DMS 273 (cell line): ENCODE data around the gene DUSP2.
A peak's percentile ranks its signal among the peaks of the same experiment; 100 is the strongest.

Experiments used
- DNase-seq: peaks from one replicate; lab custom pipeline; 2025; ENCODE audit not compliant: unreplicated experiment; lab: John Stamatoyannopoulos, UW

DUSP2 gene

DNA sequence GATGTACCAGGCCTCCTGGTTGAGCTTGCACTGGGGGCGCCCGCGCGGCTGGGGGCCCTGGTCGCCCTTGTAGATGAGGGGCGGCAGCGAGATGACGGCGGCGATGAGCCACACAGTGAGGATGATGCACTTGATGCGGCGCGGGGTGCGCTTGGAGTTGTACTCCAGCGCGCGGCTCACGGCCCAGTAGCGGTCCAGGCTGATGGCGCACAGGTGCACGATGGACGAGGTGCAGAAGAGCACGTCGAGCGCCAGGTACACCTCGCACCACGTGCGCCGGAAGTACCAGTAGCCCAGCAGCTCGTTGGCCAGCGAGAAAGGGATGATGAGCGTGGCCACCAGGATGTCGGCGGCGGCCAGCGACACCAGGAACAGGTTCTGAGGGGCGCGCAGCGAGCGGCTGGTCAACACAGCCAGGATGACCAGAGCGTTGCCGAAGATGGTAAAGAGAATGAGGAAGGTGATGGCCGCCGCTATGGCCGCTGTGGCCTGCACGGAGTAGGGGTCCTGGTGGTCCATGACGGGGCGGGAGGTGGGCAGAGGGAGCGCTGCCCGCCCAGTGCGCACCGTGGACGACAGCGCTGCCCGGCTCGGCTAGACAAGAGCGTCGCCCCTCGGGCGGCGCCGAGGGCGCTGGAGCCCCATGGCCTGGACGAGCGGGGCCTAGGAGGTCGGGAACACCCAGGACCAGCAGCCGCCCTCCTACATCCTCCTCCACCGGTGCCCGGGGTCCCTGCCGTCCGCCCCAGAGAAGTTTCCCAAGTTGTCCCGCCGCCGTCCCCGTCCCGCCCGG lies 29.4 kb downstream of the DUSP2 start:
- no peak for DNase-seq

DNA sequence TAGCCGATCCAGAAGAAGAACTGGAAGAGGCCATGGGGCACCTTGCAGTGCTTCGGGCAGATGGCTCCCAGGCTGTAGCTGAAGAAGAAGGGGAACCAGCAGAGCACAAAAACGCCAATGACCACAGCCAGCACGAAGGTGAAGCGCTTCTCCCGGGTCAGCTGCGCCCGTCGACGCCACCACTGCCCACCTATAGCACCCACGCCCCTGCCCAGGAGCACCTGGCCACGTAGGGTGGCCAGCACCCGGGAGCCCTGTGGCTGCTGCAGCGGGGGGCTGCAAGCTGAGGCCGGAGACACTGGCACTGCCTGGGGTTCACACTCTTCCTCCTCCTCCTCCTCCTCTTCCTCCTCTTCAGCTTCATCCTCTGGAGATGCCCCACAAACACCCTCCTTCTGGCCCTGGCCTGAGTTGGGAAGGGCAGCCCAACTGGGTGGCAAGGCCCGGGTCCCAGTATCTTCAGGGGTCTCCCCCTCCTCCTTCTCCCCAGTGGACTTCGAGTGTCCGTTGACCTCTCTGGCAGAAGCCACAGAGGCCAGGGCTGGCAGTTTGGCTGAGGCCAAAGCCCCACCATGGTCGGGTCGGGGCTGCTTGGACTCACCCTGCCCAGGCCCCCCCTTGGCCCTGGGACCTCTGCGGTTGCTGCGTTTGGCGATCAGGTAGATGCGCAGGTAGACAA lies 30.2 kb downstream of the DUSP2 start:
- no peak for DNase-seq

DNA sequence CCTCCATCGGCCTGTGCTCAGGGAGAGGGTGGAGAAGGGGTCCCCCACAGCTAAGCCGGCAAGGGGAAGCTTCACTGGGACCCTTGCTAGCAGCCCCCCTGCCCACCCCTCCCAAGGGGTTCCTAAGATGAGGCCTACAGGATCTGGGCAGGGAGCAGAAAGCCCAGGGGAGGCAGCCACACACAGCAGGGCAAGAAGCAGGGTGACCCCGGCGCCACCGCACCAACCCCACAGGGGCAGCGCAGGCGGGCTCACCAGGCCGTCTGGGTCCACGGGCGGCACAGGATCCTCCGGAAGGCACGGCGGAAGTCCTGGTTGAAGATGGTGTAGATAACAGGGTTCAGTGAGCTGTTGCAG lies 30.7 kb downstream of the DUSP2 start:
- no peak for DNase-seq

DNA sequence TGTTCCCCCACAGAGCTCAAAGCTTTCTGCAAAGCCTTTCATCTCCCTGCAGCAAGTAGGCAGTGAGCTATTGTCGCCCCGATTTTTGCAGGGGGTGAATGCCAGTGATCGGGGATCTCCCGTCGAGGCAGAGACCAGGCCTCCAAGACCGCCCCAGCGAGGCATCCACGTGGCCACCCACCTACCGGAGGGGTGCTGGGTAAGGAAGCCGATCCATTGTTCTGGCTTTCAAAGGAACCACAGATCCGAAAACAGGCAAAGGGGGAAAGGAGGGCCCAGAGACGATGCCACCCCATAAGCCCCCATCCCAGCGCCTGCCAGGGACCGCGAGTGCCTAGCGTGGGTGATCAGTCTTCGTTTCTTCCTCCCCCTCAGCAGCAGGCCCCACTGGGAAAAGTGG lies 31.3 kb downstream of the DUSP2 start:
- DNase-seq, result no peak

DNA sequence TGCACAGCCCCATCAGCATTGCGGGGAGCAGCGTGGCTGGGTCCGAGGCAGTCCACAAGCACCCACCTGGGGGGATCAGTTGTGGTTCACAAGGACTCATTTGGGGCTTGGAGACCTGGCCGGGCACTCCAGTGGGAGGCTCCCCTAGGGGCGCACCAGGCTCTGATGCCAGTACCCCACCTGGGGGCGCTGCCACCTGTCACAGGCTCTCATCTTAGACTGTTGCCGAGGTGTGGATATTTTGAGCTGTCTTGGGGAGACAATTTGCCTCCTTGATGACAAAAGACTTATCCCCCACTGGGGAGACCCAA lies 31.9 kb downstream of the DUSP2 start:
- peak; percentile 33 for DNase-seq

DNA sequence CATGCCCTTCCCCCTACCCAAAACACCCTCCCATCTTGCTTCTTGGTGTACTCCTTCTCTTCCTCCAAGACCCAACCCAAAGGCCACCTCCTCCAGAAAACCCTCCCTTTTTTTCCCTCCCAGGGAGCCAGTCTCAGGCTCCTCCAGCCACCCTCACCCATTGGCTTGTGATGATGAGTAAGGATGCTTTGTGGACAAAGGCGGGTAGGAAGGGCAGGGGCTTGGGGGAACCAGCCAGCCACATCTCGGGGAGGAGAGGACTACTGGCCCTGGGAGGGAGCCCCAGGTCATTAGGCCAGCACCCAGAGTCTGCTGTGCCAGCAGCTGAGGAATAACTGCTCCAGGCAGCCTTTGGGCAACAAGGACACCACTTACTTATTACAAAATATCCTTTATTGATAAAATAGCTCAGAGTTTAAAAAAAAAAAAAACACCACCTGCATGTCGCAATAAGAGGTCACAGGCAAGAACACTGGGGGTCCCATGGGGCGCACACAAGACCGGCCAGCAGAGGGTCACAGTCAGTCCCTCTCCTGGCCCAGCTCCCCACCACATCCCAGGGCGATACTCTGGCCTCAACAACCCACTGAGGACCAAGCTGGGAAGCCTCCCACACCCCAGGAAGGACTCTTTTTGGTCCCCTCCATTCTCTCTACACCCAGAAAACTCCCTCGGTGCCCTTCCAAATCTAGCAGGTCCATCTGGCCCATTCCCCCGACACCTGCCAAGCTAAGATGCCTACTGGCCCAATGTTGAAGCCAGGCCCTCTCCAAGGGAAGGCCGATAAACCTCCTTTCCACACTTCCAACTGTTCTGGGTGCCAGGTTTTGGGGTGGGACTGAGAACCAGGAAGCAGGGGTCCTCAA lies 32.5 kb downstream of the DUSP2 start:
- DNase-seq, result no peak

DNA sequence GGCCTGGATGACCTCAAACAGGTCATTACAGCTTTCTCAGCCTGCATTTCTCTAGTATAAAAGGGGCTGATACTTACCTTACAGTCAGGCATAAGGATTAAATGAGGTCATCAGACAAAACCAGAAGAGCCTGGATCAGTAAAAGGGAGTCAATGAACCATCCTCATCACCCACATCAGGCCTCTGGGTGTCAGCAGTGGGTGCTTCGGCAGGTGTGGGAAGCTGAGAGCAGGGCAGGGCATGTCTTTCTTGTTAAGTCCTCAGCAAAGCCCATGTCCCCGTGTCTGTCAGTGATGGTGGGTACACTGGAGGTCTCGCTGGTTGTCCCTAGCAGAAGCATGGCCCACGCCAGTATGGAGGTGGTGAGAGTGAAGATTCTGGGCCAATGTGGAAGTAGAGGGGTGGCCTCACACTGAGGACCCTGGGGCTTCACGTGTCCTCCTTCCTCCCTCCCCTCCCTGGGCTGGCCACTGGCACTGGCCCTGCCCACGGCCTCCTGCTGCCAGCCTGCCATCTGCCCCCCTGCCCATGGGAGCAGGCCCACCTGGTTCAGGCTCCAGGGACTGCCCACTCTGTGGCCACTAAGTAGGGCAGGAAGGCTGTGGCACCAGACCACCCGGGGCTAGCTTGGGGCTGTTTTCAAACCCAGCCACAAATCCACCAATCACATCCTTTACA lies 33.3 kb downstream of the DUSP2 start:
- DNase-seq, result no peak

GRCh38 chr2:96111257-96111640 lies 34.0 kb downstream of the DUSP2 start:
- no peak for DNase-seq

- no peak for DNase-seq
Measured at GRCh38 chr2:96110621-96111256, 34.5 kb downstream of the DUSP2 start.

DNA sequence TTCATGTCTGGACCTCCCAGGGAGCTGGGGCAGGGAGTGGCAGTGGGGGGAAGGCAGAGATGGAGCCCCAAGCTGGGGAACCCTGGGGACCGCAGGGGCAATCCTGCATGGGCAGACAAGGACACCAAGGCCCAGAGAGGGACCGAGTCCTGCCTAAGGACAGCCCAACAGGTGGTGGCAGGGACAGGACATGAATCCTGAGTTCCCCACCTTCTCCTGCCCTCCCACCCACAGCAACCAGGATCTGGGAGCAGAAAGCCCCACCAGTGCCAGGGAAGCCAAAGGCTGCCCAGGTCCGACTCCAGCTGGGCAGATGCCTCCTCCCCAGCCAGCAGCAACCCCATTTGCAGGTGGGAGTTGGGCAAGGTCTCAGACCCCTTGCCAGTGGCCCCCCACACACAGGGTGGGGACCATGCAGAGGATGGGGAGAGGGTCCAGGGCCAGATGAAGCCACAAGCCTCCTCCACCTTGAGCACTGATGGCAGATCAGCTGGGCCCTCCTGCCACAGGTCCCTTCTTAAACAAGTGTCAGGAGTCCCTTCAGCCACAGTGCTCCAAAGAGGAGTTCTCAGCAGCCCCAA lies 35.2 kb downstream of the DUSP2 start:
- no peak for DNase-seq

GRCh38 chr2:96109361-96109680 lies 35.9 kb downstream of the DUSP2 start:
- DNase-seq, result no peak

DNA sequence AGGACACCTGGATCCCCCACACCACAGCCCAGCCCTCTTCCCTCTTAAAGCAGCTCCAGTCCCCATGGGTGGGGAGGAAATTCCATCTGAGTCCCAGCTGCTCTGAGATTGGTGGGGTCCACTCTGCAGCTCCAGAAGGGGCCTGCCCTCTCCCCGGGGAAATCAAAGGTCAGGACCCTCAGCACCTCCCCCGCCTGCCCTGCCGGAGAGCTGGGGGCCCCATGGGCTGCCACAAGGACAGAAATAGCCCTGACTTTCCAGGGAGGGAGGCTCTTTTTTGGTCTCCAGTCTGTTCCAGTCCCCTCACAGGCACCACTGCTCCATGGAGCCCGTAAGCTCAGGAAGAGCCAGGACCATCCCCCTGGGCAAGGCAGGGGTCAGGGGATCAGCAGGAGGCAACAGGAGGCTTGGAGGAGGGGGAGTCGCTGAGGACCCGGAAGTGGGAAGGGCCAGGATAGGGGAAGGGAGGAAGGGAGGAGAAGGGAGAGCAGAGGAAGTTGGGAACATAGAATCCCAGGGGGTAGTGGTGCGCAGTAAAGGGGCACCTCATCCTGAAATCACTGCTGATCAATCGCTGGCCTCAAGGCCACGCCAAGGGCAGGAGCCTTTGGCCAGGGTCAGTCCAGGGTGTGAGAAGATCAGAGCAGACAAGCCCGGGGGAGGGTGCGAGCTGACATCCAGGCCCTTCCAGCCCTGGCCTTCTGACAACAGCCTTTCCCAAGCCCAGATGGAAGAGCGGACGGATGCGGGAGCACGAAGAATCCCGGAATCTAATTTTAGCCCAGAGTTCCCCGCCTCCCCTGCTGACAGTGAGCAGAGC lies 36.5 kb downstream of the DUSP2 start:
- DNase-seq, result peak; percentile 61

DNA sequence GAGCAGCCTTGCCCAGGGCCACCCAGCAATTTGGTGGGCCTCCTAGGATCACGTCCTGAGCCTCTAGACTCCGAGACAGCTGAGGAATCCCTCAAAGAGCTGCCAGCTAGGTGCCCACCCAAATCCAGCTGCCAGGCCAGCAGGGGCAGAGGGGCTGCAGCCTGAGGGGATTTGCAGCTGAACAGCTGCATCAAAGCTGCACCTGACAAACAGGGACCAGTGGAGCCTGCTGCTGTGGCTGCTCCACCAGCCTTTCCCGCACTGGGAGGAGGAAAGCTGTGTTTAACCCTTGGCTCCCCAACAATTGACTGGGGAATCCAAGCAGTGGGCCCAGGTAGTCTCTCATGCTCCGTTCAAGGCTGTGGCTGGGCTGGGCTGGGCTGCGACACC lies 37.1 kb downstream of the DUSP2 start:
- peak; percentile 29 for DNase-seq

GRCh38 chr2:96107708-96108065 lies 37.6 kb downstream of the DUSP2 start:
- no peak for DNase-seq

DNA sequence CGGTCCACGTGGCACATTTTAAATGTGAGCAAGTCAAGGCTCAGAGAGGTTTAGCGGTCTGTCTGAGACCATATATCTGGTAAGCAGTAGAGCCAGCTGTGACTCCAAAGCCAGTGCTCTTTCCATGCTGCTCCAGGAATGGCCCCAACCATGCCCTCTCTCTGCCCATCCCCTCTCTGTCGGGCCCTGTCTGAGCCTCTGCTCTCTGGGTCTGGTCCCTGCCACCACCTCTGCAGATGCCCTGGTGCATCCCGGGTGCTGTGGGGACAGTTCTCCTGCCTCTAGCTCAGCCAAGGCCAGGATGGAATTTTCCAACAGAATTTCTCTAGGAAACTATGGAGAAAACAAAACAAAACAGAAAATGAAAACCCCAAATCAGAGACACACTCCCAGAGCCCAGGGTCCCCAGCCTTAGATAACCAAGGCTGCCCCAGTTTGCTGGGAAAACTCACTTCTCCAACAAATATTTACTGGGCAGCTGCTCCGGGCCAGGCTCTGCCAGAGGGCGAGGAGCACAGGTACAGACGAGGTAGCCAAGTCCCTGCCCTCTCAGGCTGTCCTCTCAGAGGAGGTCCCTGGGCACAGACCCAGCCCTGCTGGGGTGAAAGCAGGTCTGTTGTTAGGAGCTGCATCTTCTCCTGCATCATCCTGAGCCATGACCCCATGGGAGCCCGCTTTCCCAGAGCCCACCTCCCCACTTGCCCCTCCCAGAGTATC lies 38.1 kb downstream of the DUSP2 start:
- DNase-seq, result no peak

DNA sequence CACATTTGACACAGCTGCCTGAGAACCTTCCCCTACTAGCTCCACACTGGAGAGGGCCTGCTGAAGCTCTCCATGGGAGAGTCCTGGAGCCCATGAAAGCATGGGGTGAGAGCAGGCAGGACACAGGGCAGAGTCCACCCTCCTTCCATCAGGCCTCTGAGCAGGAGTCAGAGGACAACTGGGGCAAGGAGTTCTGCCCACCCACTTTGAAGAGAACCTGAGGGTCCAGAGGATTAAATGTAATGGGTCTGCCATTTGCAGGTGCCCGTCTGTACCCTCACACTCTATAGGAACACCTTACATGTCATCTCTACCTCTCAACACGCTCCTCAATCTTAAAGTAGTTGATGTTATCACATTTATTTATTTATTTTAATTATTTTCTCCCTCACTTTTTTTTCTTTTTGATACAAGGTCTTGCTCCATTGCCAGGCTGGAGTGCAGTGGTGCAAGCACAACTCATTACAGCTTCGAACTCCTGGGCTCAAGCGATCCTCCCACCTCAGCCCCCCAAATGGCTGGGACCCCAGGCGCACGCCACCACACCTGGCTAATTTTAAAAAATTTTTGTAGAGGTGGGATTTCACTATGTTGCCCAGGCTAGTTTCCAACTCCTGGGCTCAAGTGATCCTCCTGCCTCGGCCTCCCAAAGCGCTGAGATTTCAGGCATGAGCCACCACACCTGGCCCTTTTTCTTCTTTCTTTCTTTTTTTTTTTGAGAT lies 39.1 kb downstream of the DUSP2 start:
- DNase-seq, result no peak

DNA sequence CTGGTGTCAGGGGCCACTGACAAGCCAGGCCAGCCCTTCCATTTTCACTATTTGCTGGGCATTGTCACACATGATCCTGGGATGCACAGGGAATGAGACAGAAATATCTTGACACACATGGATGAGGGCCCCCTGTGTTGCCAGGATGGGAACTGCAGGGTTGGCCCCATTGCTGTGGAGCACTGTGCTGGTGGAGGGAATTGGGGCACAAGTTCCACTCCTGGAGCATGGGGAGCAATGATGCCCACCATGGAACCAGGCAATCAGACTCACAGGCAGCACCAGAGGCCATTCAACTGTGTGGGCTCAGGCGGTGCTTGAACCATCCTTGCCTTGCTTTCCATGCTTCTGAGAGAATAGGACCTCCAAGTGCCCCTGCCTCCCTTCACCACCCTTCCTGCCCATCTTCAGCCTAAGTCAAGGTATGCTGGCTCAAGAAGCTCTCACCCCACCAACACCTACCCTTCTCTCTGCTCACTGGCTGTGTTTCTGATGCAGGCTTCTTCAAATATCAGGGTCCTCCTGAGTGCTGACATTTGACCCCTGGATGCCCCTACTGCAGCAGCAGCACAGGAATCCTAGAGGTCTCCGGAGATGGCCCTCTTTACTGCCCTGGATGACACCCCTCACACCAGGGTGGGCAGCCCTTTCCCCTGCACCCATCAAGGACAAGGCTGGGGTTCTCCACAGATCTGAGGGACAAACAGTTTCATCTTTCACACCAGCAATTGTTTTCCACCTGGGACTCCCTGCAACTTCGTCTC lies 39.9 kb downstream of the DUSP2 start:
- no peak for DNase-seq

DNA sequence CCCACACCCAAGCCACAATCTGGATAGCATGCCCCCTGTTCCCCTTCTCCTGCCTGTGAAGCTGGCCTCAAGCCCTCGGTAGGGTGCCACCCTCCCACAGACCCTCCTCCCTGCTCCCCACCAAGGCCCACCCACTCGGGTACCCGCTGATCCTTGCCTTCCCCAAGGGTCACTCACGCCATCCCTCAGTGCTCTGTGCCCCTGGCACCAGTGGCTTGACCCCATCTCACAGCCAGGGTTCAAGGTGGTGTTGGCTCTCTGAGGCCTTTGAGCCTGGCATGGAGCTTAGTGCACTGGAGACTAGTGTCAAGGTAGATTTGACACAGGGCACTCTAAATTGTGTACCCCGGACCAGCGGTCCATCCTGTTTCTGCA lies 40.8 kb downstream of the DUSP2 start:
- no peak for DNase-seq
